ENCODE data around the gene LCN10.

LCN10 gene

DNA sequence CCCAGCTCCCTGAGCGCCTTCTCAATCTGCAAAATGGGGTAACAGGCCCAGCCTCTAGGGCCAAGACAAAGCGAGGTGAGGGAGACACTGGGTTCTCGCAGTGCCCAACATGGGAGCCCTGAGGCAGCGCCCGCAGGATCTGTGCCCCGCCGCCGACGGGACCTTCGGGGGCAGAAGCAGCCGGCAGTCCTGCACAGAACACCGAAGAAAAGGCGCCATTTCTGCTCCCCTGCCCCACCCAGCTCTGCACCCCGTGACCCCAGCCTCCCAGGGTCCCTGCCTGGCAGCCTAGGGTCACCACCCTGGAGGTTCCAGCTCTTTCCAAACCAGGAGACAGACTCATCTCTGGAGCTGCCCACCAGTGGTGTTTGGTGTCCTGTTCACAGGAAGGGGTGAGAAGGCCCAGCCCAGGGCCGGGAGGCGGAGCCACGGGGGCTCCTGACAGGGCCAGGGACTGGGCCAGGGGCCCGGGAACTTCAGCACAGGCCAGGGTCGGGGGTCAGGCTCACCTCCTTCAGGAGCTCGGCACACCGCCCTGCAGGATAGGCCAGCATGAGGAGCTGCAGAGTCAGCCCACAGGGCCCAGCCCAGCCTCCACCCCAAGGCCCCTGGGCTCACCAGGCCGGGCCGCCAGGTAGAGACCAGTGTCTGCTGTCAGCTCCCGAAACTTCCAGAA is 12.0 kb upstream of the LCN10 start:
- DNase-seq (ENCODE audit: low spot score): no peak

DNA sequence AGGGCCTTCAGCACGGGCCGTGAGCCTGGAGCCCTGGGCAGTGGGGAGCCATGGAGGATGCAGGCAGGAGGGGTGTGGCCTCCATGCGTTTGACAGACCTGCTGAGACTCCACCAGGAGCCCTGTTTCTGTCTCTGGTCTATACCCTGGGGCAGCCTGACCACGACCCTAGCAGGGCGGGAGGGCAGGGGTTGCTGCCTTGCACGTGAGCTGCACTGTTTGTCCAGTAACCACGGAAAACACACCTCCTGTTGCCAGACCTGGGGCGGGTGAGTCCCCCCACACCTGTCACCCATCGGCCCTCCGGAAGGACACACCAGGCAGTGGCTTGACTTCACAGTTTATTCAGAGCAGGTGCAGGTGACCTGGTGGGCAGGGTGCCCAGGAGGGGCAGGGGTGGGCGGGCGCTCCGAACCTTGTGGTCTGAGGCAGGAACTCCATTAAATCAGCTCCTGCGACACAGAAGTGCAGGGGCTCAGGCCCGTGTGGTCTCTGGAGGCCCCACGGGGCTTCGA is 11.4 kb upstream of the LCN10 start:
- no peak for DNase-seq (ENCODE audit: low spot score)

DNA sequence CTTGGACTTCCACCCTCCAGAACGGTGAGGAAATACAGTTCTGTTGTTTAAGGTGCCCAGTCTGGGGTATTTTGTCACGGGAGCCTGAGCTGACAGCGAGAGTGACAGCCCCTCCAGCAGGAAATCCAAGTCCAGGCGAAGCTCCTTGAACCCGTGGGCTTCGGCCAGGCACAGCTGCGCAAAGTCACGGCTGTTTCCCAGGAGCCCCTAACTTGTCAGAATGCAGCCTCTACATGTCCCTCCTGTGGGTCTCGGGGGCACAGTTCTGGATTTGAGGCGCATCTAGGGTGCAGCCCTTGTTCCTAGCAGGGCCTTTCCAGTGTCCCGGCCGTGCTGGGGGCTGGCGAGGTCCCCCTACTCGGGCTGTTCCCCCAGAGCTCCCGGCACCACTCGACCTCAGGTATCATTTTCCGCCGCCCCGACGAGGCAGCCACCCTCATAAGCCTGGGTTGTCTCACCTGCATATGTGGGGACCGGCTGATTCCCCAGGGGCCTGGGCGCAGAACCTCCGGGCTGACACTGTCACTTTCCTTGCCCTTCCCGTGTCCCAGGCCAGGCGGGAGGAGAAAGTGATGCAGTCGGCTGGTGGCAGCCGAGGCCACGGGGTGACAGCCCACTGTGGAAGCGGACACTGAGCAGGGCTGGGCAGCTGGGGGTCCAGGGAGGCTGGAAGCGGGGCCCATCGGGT is 10.8 kb upstream of the LCN10 start:
- DNase-seq (ENCODE audit: low spot score): no peak

DNA sequence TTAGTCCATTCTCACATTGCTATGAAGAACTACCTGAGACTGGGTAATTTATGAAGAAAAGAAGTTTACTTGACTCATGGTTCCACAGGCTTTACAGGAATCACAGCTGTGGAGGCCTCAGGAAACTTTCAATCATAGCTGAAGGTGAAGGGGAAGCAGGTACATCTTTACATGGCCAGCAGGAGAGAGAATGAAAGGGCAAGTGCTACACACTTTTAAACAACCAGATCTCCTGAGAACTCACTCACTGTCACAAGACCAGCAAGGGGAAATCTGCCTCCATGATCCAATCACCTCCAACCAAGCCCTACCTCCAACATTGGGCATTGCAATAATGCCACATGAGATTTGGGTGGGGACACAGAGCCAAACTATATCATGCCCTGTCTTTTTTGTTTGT is 9.1 kb upstream of the LCN10 start:
- no peak for DNase-seq (ENCODE audit: low spot score)

DNA sequence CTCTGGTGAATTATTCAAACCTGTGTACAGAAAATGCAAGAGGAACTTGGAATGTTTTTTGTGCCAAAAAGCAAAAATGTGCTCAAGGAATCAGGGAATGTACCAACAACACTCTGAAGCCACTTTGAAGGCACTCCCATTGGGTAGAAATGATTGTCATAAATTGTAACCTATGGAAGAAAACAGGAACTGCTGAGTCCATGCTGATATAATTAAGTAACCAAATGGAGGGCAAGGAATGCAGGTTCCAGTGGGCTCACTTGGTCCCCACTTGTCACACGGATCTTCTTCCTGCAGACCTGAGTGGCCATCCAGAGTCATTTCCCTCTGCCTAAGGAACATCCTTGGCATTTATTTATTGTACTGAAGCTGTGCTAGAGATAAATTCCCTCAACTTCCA is 8.5 kb upstream of the LCN10 start:
- DNase-seq (ENCODE audit: low spot score): no peak

DNA sequence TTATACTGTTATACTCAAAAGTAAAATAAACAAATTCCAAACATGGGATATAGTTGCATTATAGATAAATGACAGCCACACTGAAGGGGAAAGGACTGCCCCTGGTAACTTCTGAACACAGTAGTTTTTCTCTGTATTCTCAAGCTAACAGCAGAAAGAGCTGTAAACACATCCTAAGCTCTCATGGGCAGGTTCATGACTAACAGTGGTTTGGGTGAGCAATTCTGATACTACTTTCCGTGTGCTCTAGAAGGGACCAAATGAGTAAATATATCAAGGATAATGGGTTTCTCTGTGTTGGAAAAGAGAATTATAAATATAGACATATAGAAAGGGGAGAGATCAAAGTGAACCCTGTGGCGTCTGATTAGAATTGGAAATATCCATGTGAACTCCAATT is 7.8 kb upstream of the LCN10 start:
- DNase-seq (ENCODE audit: low spot score): peak; percentile 32

DNA sequence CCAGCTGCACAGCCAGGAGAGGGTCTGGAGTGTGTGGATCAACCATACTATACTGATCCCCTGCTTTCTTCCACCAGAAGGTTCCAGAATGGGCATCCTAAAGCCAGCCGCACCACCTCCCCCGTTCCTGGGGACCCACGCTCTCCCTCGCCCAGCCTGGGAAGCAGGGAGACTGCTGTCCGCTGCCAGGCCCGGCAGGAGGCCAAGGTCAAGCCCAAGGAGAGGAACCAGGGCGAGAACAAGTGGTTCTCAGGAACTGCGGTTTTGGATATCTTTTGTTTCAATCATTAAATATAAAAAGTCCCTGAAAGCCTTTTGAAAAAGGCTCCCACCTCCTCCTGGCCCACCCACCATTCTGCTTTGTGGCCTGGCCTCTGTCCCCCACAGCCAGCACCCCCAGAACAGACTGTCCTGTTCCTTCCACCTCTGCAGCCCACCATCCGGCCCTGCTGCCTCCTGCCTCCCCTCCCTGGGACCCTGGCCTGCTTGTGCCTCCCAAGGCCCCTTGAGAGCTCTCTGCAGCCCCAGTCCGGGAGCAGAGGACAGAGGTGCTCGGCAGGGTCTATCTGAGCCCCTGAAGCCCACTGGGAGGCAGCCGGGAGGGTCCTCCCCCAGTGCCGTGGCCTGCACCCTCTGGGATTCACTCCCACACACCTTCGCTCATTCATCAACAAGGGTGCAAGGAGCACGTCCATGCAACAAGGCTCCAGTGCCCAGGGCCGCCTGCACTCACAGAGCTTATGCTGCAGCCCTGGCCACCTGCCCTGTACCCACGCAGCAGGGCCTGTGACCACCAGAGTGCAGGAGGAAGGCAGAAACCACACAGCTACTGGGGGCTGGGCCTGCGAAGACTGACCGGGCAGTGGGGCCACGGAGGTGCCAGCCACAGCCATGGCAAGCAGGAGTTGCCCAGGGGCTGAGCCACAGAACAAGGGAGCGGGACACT is 6.2 kb upstream of the LCN10 start:
- DNase-seq (ENCODE audit: low spot score): no peak

DNA sequence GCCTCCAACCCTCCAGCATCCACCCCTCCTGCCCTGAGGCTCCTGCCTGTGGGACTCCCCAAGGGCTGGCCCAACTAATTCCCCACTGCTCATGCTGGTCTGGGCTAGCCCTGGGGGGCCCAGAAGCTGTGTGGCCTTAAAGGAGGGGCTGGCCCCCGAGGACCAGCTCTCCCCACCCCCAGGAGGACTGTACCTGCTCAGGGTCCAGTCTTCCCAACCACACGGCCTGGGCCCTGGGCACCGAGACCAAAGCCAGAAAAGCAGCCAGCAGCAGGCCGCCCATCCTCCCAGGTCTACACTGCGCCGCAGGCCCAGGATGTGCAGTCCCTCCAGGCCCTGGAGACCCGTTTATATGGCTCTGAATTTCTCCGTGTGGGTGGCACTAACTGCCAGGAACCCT is 5.5 kb upstream of the LCN10 start, which contains the start of gene LCN6:
LCN6 (minus strand) TSS at position 325 of the 400 bp plus-strand sequence; CDS start at position 283, 42 bp downstream.
- no peak for DNase-seq (ENCODE audit: low spot score)

DNA sequence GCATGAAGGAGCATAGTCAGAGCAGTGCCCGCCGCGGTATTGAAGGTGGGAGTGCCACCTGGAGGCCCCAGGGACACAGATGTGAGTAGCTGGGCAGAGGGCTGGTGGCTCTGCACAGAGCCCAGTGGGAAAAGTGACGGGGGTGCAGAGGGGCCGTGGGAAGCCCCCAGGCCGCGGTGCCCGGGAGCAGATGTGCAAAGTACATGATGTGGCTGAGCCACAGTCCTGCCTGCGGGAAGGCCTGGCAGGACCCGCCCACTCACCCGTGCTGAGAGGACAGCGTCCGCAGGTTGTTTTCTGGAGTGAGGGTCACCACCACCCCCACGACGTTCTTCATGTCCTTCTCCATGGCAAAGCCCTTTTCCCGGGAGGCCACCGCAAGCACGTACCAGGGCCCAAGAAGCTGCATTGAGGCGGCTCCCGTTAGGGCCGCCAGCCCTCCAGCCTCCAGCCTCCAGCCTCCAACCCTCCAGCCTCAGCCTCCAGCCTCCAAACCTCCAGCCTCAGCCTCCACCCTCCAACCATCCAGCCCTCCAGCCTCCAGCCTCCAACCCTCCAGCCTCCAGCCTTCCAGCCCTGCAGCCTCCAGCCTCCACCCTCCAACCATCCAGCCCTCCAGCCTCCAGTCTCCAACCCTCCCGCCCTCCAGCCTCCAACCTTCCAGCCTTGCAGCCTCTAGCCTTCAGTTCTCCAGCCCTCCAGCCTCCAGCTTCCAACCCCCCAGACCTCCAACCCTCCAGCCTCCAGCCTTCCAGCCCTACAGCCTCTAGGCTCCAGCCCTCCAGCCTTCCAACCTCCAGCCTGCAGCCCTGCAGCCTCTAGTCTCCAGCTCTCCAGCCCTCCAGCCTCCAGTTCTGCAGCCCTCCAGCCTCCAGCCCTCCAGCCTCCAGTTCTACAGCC is 4.7 kb upstream of the LCN10 start:
- no peak for DNase-seq (ENCODE audit: low spot score)

DNA sequence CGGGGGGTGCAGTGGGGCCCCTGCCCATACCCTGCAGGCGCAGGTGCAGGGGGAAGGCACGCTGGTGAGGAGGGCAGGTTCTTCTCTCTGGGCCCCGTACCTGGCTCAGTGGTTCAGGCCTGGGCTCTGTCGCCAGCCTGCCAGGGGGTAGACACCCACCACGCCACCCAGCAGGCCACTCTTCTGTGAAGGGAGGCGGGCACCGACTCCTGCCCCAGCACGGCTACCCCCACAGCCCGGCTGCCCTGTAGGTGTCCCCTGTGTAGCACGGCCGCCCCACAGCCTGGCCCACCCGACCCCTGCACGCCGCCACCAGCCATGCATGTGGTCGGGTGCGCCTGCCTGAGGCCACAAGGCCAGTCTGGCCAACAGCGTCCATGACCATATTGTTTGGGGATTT is 3.9 kb upstream of the LCN10 start:
- no peak for DNase-seq (ENCODE audit: low spot score)

DNA sequence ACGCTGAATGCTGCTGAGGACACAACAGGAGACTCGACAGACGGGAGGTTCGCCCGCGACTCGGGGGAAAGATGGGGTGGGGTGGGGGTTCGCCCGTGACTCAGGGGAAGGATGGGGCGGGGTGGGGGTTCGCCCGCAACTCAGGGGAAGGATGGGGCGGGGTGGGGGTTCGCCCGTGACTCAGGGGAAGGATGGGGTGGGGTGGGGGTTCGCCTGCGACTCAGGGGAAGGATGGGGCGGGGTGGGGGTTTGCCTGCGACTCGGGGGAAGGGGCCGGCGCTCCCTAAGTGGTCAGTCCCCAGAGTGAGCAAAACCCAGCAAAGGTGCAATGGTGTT is 3.4 kb upstream of the LCN10 start:
- no peak for DNase-seq (ENCODE audit: low spot score)

DNA sequence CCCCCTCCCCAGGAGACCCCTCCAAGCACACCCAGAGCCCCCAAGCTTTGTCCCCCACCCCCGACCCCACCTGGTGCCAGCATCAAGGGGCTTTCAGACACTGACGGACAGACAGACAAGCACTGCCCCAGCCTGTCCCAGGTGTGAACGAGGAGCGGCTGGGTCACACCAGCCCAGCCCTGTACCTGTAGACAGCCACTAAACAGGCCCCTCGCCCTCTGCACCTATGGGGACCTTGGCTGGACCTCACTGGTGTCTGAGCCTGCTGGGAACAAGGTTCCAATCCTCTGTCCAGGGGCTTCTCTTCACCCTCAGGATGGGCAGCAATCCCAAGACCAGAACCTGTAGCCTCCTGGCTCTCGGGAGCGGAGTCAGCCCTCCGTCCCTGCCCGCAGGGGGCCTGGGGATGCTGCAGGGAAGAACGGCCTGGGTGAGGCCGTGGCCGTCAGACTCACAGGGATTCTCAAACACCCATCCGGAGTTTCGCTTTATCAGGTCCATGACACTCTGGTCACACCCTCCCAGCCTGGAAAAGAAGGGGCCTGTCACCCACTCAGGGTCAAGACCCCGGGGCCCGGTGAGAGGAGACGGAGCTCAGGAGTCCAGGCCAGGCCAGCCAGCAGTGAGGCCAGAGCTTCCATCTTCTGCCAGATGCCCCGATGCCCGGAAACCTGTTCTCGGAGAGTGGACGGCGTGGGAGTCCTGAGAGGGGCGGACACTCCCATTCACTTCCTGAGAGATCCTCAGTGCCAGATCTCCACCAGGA is 2.8 kb upstream of the LCN10 start:
- DNase-seq (ENCODE audit: low spot score): no peak

DNA sequence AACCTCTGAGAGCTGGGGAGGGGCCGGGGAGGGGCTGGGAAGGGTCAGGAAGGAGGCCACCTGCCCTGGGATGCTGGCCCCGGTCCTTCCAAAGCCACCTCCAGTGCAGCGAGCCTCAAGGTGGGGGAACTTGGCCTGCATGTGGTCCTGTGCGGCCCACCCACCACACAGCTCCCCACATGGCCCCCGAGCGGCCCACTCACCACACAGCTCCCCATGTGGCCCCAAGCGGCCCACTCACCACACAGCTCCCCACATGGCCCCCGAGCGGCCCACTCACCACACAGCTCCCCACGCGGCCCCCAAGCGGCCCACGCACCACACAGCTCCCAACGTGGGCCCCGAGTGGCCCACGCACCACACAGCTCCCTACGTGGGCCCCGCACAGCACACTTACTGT is 2.0 kb upstream of the LCN10 start:
- DNase-seq (ENCODE audit: low spot score): no peak

DNA sequence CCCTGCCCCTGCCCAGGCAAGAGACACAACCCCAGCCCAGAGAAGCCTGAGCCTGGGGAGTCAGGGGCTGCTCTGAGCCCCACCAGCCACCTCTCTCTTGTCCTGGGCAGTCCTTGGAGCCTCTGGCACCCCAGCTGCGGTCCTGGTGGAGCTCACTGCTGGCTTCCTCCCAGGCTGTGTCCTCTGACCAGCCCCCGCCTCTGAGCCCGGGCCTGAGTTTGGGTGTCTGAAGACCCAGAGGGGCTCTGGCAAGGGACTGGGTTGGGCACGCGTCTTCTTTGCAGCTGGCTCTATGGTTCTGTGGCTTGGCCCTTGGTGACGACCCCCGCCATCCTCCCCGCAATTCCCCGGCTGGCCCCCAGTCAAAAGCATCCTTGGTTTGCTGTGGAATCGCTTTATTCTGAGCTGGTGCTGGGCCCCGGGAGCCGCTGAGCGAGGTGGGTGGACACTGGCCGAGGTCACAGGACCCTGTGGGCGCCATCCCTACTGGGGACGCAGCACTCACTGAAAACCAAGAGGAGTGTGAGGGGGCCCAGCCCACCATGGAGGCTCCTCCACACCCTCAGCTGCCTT is 985 bp upstream of the LCN10 start:
- DNase-seq (ENCODE audit: low spot score): no peak

DNA sequence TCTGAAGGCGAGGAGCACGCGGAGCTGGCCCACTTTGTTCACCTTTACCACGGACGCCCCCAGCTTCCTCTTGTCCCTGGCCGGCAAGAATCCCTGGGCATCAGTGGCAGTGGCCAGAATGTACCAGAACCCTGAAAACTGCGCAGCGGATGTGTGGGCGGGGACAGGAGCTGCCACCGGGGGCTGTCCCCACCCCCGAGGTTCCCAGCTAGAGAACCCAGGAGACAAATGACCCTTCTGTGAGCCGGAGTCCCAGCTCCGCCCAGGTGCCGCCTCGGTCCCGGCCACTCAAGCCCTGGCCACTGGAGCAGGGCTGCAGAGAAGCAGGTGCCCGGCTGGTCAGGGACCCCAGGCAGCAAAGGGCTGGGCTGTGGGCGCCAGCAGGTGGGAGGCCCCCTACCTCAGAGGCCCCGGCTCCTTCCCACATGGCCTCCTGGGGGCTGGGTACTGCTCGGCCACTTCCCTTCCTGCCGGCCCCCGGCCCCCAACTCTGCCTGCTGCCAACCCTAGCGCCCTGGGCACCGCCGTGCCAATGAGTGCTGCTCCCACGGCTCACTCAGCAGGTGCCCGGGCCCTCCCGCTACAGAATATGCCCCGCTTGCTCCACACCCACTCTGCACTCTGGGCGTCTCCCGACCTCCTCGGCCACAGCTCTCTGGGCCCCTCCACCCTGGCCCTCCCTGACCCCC is 713 bp downstream of the LCN10 start:
- DNase-seq (ENCODE audit: low spot score): no peak

DNA sequence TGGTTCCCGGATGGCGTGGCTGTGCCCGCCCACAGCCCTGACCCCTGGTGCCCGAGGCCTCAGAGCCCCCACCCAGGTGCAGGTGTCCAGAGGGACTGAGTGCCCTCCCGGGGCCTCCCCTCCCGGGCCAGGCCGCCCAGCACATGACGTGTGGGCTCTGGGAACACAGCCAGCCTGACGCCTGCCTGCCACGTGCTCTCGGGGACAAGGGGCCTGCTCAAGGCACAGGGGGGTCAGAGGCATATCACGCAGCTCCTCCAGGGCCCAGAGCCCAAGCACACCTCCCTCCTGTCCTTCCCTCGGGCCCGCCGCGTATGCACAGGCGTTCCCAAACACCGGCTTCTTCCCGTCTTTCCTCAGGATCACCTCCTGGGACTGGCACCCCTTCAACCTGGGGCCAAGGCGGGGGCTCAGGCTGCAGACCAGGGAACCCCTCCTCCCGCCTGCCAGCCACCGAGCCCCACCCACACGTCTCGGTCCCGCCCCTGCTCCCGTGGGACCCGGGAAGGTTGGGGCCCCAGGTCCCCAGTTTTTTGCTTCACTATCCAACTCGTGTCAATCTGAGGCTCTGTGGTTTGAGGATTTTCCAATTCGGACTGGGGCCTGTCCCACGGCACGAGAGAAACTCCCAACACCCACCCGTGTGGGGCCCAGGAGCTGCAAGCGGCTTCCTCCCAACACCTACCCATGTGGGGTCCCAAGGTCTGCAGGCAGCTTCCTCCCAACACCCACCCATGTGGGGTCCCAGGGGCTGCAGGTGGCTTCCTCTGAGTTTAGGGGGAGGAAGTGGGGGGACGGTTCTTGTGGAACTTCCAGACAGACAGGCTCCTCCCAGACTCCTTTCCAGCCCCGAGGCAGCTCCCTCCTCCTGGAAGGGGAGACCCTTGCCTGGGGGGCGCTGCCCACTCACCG is 1.5 kb downstream of the LCN10 start:
- DNase-seq (ENCODE audit: low spot score): peak; percentile 51

DNA sequence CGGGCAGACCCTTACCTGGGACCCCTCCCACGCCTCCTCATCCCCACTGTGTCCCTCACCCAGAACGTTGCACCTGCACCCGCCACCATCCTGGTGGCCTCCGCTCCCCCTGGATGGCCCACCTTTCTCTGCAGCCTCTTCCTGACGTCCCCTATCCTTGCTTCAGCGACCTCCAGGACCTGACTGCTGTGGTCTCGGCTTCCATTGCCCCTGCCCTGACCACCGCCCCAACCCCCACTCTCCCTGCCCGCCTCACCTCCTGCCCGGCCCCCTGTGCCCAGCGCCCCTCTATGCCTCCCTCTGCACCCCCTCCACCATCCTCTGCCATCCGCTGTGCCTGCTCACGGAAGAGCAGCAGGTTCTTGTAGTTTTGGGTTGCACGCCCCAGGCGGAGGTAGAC is 2.2 kb downstream of the LCN10 start:
- DNase-seq (ENCODE audit: low spot score): no peak

DNA sequence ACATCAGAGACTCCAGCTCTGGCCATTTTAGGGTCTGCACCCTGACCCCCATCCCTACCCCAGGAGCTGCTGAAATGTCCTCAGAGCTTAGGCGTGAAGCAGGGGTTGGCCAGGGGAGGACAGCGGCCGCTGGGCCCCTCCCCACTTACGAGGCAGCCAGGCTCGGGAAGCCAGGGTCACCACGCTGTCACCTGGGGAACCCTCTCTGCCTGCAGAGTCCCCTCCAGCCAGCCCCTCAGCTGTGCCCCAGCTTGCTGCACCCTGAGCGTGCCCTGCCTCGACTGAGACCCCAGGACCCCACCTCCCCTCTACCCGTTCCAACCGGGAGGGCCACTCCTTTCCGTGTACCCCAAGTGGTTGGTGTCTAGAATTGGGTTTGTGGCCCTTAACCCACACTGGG is 2.7 kb downstream of the LCN10 start:
- DNase-seq (ENCODE audit: low spot score): no peak

DNA sequence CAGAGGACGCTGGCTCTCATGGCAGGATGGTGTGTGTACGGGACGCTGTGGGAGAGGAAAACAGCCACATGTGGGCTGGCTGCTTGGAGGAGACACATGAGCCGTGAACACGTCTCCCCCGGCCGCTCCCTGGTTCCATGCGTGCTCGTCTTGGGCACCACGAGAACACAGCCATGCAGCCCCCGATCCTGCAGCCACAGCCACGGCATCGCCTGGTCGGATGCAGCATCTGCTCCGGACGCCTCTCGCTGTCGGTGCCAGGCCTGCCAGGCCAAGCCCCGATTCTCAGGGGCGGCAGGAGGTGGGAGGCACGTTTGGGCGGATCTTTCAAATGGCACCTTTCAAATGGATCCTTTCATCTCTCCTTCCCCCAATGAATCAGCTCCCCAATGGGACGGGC is 3.2 kb downstream of the LCN10 start:
- DNase-seq (ENCODE audit: low spot score): no peak

All from AG08395 (cell line).